Astrocyte (in vitro differentiated cells and primary cell): ENCODE measurements around the gene RIT1. TPM values are rescaled to one million over a fixed set of nuclear protein-coding genes. Genes with fewer than 3 reads are reported as not detected.
"Not testable (repeated sequence)": the region's sequence is repeated elsewhere in the genome, so short reads cannot be mapped to it uniquely, and the experiment has no call there.

ENCODE experiments used
- DNase-seq: peaks from one replicate; pipeline ENCODE4 v3.0.0-alpha.2; 2010; ENCODE audit warnings: low read depth
- FAIRE-seq: peaks from 2 replicates; lab custom pipeline; 2011; peaks lifted over from hg19 to GRCh38; lab: Jason Lieb, UNC
- H2AFZ ChIP-seq: 2 replicates; pipeline ENCODE4 v1.6.0; 2012; ENCODE audit warnings: low read depth, low read length, inconsistent platforms
- H3K27ac ChIP-seq: 2 replicates; pipeline ENCODE4 v1.5.1; 2011; ENCODE audit warnings: low read depth, low read length, inconsistent platforms
- H3K27me3 ChIP-seq: 2 replicates; pipeline ENCODE4 v1.6.0; 2011; ENCODE audit warnings: low read length, inconsistent platforms; ENCODE audit not compliant: insufficient read depth
- H3K36me3 ChIP-seq: 2 replicates; pipeline ENCODE4 v1.5.1; 2011; ENCODE audit warnings: low read length, inconsistent platforms; ENCODE audit not compliant: insufficient read depth
- H3K4me1 ChIP-seq: 2 replicates; pipeline ENCODE4 v1.5.1; 2011; ENCODE audit warnings: low read length, inconsistent platforms; ENCODE audit not compliant: insufficient read depth
- H3K4me2 ChIP-seq: 2 replicates; pipeline ENCODE4 v1.6.0; 2012; ENCODE audit warnings: low read length, inconsistent platforms
- H3K4me3 ChIP-seq: 2 replicates; pipeline ENCODE4 v1.5.1; 2011; ENCODE audit warnings: low read depth, mild to moderate bottlenecking, low read length, inconsistent platforms; ENCODE audit not compliant: insufficient read depth
- H3K79me2 ChIP-seq: 2 replicates; pipeline ENCODE4 v1.6.0; 2012; ENCODE audit warnings: mild to moderate bottlenecking, low read length, inconsistent platforms; ENCODE audit not compliant: insufficient read depth
- H3K9ac ChIP-seq: 2 replicates; pipeline ENCODE4 v1.6.0; 2012; ENCODE audit warnings: mild to moderate bottlenecking, low read length, inconsistent platforms
- H3K9me3 ChIP-seq: 2 replicates; pipeline ENCODE4 v1.5.1; 2012; ENCODE audit warnings: low read depth, mild to moderate bottlenecking, low read length, inconsistent platforms; ENCODE audit not compliant: insufficient read depth
- H4K20me1 ChIP-seq: 2 replicates; pipeline ENCODE4 v1.6.0; 2012; ENCODE audit warnings: low read length, inconsistent platforms; ENCODE audit not compliant: insufficient read depth
- H3K27ac Mint-ChIP-seq: one replicate; pipeline ENCODE4 v1.8.0; 2021; ENCODE audit warnings: mild to moderate bottlenecking, mixed read lengths; ENCODE audit not compliant: unreplicated experiment
- H3K27me3 Mint-ChIP-seq: one replicate; pipeline ENCODE4 v1.8.0; 2021; ENCODE audit warnings: low read depth, mixed read lengths; ENCODE audit not compliant: unreplicated experiment
- H3K36me3 Mint-ChIP-seq: one replicate; pipeline ENCODE4 v1.8.0; 2021; ENCODE audit warnings: low read depth, mixed read lengths; ENCODE audit not compliant: unreplicated experiment
- H3K4me1 Mint-ChIP-seq: one replicate; pipeline ENCODE4 v1.8.0; 2021; ENCODE audit warnings: low read depth, mixed read lengths; ENCODE audit not compliant: unreplicated experiment
- H3K4me3 Mint-ChIP-seq: one replicate; pipeline ENCODE4 v1.8.0; 2021; ENCODE audit warnings: mild to moderate bottlenecking, moderate library complexity, mixed read lengths; ENCODE audit not compliant: unreplicated experiment
- H3K9me3 Mint-ChIP-seq: one replicate; pipeline ENCODE4 v1.8.0; 2021; ENCODE audit warnings: mild to moderate bottlenecking, mixed read lengths; ENCODE audit not compliant: unreplicated experiment
- EZH2 ChIP-seq: IDR thresholded peaks from 2 replicates; pipeline ENCODE4 v1.6.1; 2012; ENCODE audit warnings: mild to moderate bottlenecking, low read length, inconsistent platforms; ENCODE audit not compliant: insufficient read depth
- total RNA-seq: library from RNA; stranded (reverse); gene quantifications from 2 replicates; pipeline ENCODE4 v1.2.1, GENCODE V29; 2021
- TF ChIP-seq, protein P1 (sequence below): IDR thresholded peaks from 2 replicates; pipeline ENCODE4 v1.5.1; 2011; ENCODE audit warnings: low read depth, mild to moderate bottlenecking, inconsistent platforms, low read length, moderate library complexity; ENCODE audit not compliant: insufficient read depth

RIT1 gene
- total RNA-seq, 1 donor from 2014 or later = 59.4 TPM

- DNase-seq = no peak
Observed at GRCh38 chr1:155897746-155898145, 13.4 kb downstream of the RIT1 start.

GRCh38 chr1:155896476-155896875 lies 14.7 kb downstream of the RIT1 start:
- not testable (repeated sequence) for H3K9me3 ChIP-seq, H3K27me3 ChIP-seq, H3K27ac Mint-ChIP-seq, H3K9me3 Mint-ChIP-seq, H3K9ac ChIP-seq, H3K27ac ChIP-seq, H3K27me3 Mint-ChIP-seq, FAIRE-seq, H2AFZ ChIP-seq, H3K4me3 ChIP-seq, H4K20me1 ChIP-seq, DNase-seq, H3K79me2 ChIP-seq, H3K4me2 ChIP-seq, H3K4me3 Mint-ChIP-seq
- peaks cover 32% of the 10 kb centered on the region for H3K36me3 ChIP-seq
- H3K36me3 Mint-ChIP-seq = peaks cover 11% of the 10 kb centered on the region
- peaks cover 14% of the 10 kb centered on the region for H3K4me1 Mint-ChIP-seq
- H3K4me1 ChIP-seq = peaks cover 18% of the 10 kb centered on the region

More at GRCh38 chr1:155897746-155898145, 13.4 kb downstream of the RIT1 start:
- H3K4me3 Mint-ChIP-seq = no peak overlapping the region
- H3K36me3 ChIP-seq = peaks cover 34% of the 10 kb centered on the region
- H3K9ac ChIP-seq = no peak overlapping the region
- H3K9me3 Mint-ChIP-seq = no peaks in the 10 kb centered on the region
- H3K27me3 Mint-ChIP-seq = no peaks in the 10 kb centered on the region
- no peak for FAIRE-seq
- H3K27me3 ChIP-seq = no peaks in the 10 kb centered on the region
- no peak overlapping the region for H2AFZ ChIP-seq
- H3K4me1 Mint-ChIP-seq = peaks cover 14% of the 10 kb centered on the region
- TF ChIP-seq, protein P1, sequence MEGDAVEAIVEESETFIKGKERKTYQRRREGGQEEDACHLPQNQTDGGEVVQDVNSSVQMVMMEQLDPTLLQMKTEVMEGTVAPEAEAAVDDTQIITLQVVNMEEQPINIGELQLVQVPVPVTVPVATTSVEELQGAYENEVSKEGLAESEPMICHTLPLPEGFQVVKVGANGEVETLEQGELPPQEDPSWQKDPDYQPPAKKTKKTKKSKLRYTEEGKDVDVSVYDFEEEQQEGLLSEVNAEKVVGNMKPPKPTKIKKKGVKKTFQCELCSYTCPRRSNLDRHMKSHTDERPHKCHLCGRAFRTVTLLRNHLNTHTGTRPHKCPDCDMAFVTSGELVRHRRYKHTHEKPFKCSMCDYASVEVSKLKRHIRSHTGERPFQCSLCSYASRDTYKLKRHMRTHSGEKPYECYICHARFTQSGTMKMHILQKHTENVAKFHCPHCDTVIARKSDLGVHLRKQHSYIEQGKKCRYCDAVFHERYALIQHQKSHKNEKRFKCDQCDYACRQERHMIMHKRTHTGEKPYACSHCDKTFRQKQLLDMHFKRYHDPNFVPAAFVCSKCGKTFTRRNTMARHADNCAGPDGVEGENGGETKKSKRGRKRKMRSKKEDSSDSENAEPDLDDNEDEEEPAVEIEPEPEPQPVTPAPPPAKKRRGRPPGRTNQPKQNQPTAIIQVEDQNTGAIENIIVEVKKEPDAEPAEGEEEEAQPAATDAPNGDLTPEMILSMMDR = no peak
- TF ChIP-seq EZH2 = no peak
- no peaks in the 10 kb centered on the region for H3K79me2 ChIP-seq
- no peak overlapping the region for H3K4me3 ChIP-seq
- H3K9me3 ChIP-seq = no peaks in the 10 kb centered on the region
- peaks cover 11% of the 10 kb centered on the region for H3K36me3 Mint-ChIP-seq
- no peak overlapping the region for H3K27ac Mint-ChIP-seq
- no peak overlapping the region for H3K4me2 ChIP-seq
- no peak overlapping the region for H3K27ac ChIP-seq
- peaks cover 4% of the 10 kb centered on the region for H4K20me1 ChIP-seq
- peaks cover 15% of the 10 kb centered on the region for H3K4me1 ChIP-seq

GRCh38 chr1:155895617-155896016 lies 15.5 kb downstream of the RIT1 start:
- not testable (repeated sequence) for H3K79me2 ChIP-seq, H3K27me3 ChIP-seq, FAIRE-seq, H3K4me3 ChIP-seq, H3K27ac ChIP-seq, H3K4me2 ChIP-seq, H3K9ac ChIP-seq, H4K20me1 ChIP-seq, DNase-seq, H3K9me3 Mint-ChIP-seq, H3K9me3 ChIP-seq, H3K27me3 Mint-ChIP-seq, H3K4me3 Mint-ChIP-seq, H2AFZ ChIP-seq
- Histone ChIP-seq H3K36me3 (peaks cover 28% of the 10 kb centered on the region), H3K4me1 (peaks cover 18% of the 10 kb centered on the region)
- Mint-ChIP-seq H3K36me3 (peaks cover 11% of the 10 kb centered on the region), H3K4me1 (peaks cover 14% of the 10 kb centered on the region), H3K27ac (peak overlapping the region; percentile 18)
